Occipital lobe (tissue), 2 donors: ENCODE measurements around the gene SPOCK1. TPM values are rescaled to one million over a fixed set of nuclear protein-coding genes. Genes with fewer than 3 reads are reported as not detected.

Source experiments
- DNase-seq: peaks from one replicate; lab custom pipeline; 2025; lab: John Stamatoyannopoulos, UW
- total RNA-seq: library from RNA; depleted of rRNA; stranded (reverse); fragments of >200 nt; gene quantifications from one replicate; pipeline ENCODE4 v1.2.3, GENCODE V29; 2014

SPOCK1 gene
- total RNA-seq, 1 donor from 2014 or later: 36.7 TPM

- no peak for DNase-seq
These were observed 466.2 kb downstream of the SPOCK1 start for GRCh38 chr5:137032929-137033328.

DNA sequence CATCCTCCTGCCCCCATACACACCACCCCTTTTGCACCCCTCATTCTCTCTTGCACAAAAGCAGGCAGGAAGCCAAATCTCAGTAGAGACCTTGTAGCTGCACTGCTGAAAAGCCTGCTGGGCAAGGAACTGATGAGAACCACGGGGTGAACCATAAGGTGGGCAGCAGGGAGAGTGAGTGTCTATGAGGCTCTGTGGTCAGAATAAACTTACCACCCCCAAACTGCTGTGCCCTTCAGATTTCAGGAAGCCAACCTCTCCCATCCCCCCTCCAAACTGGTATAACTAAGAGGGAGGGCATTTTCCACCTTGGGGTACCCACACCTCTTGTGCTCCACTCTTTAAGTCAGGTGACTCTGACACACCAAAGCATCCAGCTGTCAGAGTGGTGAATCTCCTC, 471.4 kb downstream of the SPOCK1 start:
- DNase-seq: no peak

- no peak for DNase-seq
These were observed 472.8 kb downstream of the SPOCK1 start for GRCh38 chr5:137026296-137026695.

GRCh38 chr5:137024044-137024443, 475.1 kb downstream of the SPOCK1 start:
- no peak for DNase-seq

DNA sequence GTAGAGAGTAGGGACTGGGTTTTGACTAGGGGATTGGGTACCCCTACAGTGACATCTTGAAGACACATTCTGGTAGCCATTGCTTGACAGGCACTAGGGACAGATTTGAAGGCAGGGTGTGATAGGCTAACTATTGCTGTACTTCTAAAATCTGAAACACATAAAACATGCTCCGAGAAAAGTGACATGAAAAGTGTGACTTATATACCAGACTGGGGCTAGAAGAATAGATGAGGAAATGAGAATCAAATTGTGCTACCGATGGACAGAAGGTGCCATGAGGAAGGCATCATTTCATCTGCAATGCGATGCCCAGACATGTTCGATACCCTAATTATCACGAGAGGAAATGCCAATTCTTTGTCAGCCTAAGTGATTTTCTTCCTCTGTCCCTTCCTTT, 475.8 kb downstream of the SPOCK1 start:
- no peak for DNase-seq

- DNase-seq: no peak
These were observed 476.4 kb downstream of the SPOCK1 start for GRCh38 chr5:137022725-137023124.

DNA sequence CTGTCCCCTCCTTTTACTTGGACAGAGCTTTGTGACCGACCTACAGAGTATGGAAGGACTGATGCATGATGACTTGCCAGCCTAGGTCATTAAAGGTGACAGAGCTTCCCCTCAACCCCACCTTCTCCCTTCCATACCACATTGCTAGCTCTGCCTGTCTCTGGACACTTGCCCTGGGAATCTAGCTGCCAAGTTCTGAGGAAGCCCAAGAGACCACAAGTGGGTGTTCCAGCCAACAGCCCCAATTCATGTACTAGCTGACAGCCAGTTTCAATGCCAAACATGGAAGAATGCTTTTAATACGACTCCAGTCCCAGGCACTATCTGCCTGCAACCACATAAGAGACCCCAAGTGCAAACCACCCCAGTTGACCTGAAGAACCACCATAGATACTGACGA, 477.1 kb downstream of the SPOCK1 start:
- DNase-seq: no peak

- no peak for DNase-seq
These were observed 479.9 kb downstream of the SPOCK1 start for GRCh38 chr5:137019229-137019628.

- no peak for DNase-seq
These were observed 482.3 kb downstream of the SPOCK1 start for GRCh38 chr5:137016783-137017324.

GRCh38 chr5:137015540-137016116, 483.5 kb downstream of the SPOCK1 start:
- no peak for DNase-seq

GRCh38 chr5:137014731-137015130, 484.4 kb downstream of the SPOCK1 start:
- no peak for DNase-seq

DNA sequence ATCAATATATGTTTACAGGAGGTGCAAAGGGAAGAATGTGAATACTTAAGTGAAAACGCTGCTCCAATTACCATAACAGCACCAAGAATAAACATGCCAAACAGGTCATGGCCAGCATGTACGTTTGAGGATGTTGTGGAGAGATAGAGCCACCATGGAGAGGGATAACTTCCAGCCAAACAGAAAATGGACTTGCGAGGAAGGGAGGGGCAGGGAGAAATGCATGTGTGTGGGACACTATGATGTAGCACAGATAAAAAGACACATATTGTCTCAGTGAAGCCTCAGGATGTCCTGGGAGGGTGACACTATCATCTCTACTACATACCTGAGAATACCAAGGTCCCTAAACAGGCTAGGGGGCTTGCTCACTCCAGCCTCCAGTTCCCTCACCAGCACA, 488.9 kb downstream of the SPOCK1 start:
- no peak for DNase-seq

GRCh38 chr5:137004279-137004678, 494.8 kb downstream of the SPOCK1 start:
- no peak for DNase-seq

DNA sequence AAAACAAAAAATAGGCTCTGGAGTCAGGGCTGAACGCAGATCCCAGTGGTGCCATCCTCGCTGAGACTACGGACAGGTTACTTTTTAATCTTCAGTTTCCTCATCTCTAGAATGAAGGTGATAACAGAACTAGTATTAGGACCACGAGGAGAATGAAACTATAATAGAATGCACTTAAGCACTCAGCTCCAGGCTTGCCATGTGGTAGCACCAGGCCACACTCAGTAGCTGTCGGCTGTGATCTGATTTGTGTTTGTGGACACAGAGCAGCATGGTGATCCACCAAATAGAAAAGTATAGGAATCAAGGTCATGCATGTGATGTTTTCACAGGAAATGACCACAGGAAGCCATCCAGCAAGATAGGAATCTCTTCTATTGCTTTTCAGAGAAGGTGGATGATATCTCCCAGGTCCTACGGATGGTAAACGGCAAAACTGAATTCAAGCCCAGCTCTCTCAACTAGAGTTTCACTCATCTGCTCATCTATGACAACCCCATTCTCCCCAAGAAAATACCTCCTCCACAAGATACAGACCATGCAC, 498.0 kb downstream of the SPOCK1 start:
- DNase-seq: no peak

DNA sequence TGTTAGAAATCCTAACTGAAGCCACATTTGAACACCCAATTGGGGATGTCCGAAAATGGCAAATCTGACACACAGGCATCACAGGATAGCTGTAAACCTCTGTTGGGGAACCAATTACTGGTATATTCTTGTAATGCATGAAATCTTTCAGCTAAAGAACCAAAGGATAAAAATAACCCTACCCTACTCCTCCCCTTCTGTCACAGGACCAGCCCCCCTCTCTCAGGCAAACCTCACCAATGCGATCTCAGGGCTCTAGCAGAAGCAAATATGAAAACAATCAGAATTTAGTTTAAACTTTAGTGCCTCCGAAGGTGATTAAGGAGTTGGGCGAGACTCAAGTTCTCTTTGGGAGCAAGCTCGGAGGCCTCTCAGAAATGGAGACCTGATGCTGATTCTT, 499.3 kb downstream of the SPOCK1 start:
- no peak for DNase-seq

- DNase-seq: no peak
These were observed 500.2 kb downstream of the SPOCK1 start for GRCh38 chr5:136998854-136999357.

- no peak for DNase-seq
These were observed 505.0 kb downstream of the SPOCK1 start for GRCh38 chr5:136994154-136994553.

GRCh38 chr5:136992796-136993489, 506.2 kb downstream of the SPOCK1 start:
- DNase-seq: no peak

DNA sequence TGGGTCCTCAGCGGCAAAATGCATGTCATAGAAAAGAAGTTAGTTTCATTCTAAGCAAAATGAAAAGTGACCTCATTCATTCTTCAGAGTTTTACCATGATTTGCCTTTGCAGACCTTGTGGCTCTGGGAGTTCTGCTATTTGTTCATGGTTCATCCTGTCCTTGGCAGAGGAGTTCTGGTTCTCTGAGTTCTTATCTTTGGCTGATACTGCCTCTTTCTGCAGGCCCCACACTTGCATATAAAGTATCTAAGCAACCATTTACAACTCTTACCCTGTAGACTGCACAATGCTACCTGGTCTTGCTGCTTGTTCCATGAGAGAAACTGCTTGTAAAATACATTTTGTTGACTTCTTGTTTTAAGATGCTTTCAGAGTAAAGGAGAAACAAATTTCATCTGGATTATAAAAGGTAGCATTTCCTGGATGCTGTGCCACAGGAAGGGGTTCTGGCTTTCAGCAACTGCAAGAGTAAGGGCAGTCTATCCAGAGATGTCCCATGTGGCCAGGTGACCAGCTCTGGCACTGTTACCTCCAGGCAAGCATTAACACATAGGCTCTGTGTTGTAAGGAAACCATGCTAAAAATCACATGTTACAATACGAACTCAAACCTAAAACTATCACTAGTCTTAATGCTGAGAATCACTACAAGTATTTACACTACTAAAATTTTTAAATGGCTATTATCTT, 513.2 kb downstream of the SPOCK1 start:
- no peak for DNase-seq

DNA sequence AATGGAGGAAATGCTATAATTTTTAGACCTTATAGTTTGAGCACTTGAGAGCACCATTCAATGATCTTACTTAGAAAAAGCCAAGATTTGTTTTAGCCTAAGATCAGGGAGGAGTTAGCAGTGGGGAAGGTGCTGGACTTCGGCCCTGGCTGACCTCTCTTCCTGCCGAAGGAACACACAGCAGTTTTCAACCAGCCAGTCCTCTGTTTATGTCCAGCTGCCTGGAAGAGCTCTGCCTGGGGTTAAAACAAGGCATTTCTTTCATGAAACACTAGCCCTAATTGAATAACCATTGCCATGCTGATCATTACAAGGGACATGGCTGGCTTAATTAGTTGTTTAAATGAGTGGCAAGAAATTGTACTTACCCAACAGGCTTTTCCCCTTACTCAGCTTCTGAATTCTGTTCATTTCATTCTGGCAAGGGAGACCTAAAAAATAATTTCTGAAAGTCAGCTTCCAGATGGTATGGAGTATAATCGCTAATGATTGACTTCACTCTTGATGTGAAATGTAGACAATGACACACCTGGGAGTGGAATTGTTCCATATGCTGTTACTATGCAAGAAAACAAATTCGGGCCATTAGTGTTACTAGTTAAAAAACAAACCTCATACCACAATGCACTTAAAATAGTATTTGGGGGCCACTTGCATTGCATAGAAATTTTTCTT, 514.2 kb downstream of the SPOCK1 start:
- DNase-seq: no peak

DNA sequence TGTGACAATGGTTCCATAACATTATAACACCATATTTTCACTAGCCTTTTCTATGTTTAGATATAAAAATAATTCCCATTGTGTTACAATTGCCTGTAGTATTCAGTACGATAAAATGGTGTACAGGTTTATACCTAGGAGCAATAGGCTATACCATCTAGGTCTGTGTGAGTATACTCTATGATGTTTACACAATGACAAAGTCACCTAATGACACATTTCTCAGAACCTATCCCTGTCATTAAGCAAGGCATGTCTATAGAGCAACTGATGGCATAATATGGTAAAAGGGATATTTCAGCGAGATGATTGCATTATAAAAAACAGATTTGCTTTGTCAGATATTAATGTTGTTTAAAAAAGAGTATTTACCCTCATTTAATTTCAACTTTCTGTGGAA, 517.2 kb downstream of the SPOCK1 start:
- no peak for DNase-seq

DNA sequence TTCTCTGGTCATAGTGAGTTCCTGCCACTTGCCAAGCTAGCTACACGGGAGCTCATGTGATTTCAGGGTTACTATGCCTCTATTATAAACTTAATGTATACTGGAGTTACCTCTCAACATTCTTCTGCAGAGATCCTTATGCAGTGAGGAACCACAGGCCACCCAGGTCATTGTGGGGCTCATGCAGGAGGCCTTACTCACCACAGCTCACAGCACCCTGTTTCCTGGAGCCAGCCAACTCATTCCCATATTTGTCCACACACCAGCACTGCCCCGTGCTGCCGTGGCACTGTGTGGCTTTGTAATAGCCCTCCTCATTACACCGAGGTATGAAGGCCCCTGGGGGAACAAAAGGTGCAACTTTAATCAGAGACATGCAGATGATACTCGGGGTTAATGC, 520.0 kb downstream of the SPOCK1 start:
- no peak for DNase-seq
